ENCODE data around the gene BMP8A. TPM values are rescaled to one million over a fixed set of nuclear protein-coding genes. Genes with fewer than 3 reads are reported as not detected.
"Not testable (repeated sequence)": the region's sequence is repeated elsewhere in the genome, so short reads cannot be mapped to it uniquely, and the experiment has no call there.

Gene BMP8A, protein sequence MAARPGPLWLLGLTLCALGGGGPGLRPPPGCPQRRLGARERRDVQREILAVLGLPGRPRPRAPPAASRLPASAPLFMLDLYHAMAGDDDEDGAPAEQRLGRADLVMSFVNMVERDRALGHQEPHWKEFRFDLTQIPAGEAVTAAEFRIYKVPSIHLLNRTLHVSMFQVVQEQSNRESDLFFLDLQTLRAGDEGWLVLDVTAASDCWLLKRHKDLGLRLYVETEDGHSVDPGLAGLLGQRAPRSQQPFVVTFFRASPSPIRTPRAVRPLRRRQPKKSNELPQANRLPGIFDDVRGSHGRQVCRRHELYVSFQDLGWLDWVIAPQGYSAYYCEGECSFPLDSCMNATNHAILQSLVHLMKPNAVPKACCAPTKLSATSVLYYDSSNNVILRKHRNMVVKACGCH
- polyA plus RNA-seq (2012; ENCODE audit: low read depth, missing spikeins): 0.09 TPM

DNA sequence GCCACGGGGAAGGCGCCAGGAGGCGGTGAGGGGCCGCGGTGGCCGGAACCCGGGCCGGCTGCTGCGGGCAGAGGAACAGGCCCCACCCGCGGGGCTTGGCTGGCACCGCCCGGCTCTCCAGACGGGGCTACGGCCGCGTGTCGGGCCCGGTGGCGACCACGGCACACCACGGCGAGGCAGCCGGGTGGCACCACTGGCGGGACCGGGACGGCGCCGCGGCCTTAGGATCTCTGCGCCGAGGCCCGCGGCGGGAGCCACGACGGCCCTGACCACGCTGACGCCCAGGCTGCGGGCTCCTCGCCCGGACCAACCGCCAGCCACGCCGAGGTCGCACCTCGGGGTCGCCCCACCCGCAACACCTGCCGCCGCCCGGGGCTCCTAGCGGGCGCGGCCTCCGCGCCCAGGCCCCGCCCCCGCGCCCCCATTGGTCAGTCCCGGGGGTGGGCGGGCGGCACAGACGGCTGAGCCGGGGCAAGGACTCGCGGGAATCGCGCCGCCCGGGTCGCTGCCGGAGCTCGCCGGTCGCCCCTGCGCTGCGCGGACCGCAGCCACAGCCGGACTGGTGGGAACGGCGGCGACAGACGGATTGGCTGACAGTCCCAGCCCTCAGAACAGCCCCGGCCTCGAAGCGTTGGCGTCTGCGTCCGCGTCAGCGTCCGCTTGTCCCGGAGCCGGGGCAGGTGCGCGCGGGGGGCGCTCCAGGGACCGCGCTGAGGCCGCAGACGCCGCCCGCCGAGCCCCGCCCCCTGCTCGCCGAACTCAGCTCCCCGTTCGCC, at the start of gene BMP8A:
Gene BMP8A (plus strand): TSS at position 491 of the 776 bp plus-strand sequence. CDS start 356 bp downstream, outside the sequence.
- FAIRE-seq: peak; percentile 76
- TF ChIP-seq POLR2A (IDR thresholded peaks at IDR 0.05; ENCODE audit: low read depth, low read length): no peak
- TF ChIP-seq POU2F2 (IDR thresholded peaks at IDR 0.05; ENCODE audit: low read depth, low read length): no peak
- TF ChIP-seq PAX5 (IDR thresholded peaks at IDR 0.05; ENCODE audit: insufficient read depth, low read length, severe bottlenecking): no peak
- no peak for TF ChIP-seq SPI1 (IDR thresholded peaks at IDR 0.05; ENCODE audit: low read depth, low read length)
- no peak for TF ChIP-seq POLR2AphosphoS5 (IDR thresholded peaks at IDR 0.05; ENCODE audit: low read depth, low read length)
- no peak for TF ChIP-seq TAF1 (IDR thresholded peaks at IDR 0.05; ENCODE audit: low read depth, low read length)
- peak; percentile 93 for DNase-seq (ENCODE audit: insufficient read length, low spot score)

DNA sequence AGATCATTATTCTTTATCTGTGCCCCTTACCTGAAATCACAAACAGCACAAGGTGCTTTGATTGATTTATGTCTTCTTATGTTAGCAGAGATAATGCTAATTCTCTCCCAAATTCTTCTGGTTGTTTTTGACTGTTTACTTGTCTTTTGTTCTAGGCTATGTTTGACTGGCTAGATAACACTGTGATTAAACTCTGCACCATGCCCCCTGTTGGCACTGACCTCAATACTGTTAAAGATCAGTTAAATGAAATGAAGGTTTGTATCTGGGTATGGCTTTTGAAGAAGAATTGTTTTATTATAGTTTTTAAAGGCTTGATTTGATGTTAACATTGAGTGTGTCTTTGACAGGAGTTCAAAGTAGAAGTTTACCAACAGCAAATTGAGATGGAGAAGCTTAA, 49.6 kb upstream of the BMP8A start:
- TF ChIP-seq POLR2AphosphoS5 (IDR thresholded peaks at IDR 0.05; ENCODE audit: low read depth, low read length): no peak
- TF ChIP-seq POLR2A (IDR thresholded peaks at IDR 0.05; ENCODE audit: low read depth, low read length): no peak
- no peak for TF ChIP-seq POU2F2 (IDR thresholded peaks at IDR 0.05; ENCODE audit: low read depth, low read length)
- TF ChIP-seq PAX5 (IDR thresholded peaks at IDR 0.05; ENCODE audit: insufficient read depth, low read length, severe bottlenecking): no peak
- no peak for TF ChIP-seq SPI1 (IDR thresholded peaks at IDR 0.05; ENCODE audit: low read depth, low read length)
- no peak for TF ChIP-seq TAF1 (IDR thresholded peaks at IDR 0.05; ENCODE audit: low read depth, low read length)
- DNase-seq (ENCODE audit: insufficient read length, low spot score): no peak
- FAIRE-seq: no peak

DNA sequence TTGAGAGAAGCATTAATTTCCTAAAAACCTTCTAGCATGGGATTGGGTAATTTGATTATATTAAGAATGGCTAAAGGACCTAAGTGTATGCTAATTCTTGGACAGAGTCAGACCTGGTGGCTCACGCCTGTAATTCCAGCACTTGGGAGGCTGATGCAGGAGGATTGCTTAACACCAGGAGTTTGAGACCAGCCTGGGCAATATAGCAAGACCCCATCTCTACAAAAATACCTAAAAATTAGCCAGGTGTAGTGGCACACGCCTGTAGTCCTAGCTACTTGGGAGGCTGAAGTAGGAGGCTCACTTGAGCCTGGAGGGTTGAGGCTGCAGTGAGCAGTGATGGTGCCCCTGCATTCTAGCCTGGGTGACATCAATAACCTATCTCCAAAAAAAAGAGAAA, 45.9 kb upstream of the BMP8A start:
- no peak for FAIRE-seq

DNA sequence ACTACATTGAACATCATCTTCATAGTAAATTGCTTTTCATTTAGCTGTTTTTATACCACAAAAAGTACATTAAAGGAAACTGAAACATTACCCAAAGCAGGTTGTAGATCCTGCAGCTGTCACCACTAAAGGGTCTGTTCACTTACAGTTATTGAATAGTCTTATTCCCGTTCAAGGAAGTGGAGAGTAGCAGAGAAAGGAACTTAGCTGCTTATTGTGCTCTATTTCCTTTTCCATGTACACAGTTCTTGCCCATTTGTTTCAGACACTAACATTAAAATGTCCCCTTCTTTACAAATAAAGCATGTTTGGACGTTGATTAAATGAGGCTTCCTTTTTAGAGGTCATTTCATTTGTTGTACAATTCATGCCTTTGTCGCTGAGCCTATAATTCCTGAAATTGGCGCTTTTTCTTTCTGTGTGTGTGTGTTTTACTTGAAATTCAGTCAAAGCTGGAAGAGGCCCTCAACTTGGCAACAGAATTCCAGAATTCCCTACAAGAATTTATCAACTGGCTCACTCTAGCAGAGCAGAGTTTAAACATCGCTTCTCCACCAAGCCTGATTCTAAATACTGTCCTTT, 44.4 kb upstream of the BMP8A start:
- TF ChIP-seq TAF1 (IDR thresholded peaks at IDR 0.05; ENCODE audit: low read depth, low read length) (no peak), POU2F2 (IDR thresholded peaks at IDR 0.05; ENCODE audit: low read depth, low read length) (no peak), SPI1 (IDR thresholded peaks at IDR 0.05; ENCODE audit: low read depth, low read length) (no peak), POLR2A (IDR thresholded peaks at IDR 0.05; ENCODE audit: low read depth, low read length) (no peak), POLR2AphosphoS5 (IDR thresholded peaks at IDR 0.05; ENCODE audit: low read depth, low read length) (no peak), PAX5 (IDR thresholded peaks at IDR 0.05; ENCODE audit: insufficient read depth, low read length, severe bottlenecking) (no peak)
- DNase-seq (ENCODE audit: insufficient read length, low spot score): no peak
- FAIRE-seq: no peak

More for the DNA sequence above, 45.9 kb upstream of the BMP8A start:
- TF ChIP-seq POU2F2 (IDR thresholded peaks at IDR 0.05; ENCODE audit: low read depth, low read length): no peak
- no peak for TF ChIP-seq TAF1 (IDR thresholded peaks at IDR 0.05; ENCODE audit: low read depth, low read length)
- no peak for TF ChIP-seq SPI1 (IDR thresholded peaks at IDR 0.05; ENCODE audit: low read depth, low read length)
- TF ChIP-seq POLR2AphosphoS5 (IDR thresholded peaks at IDR 0.05; ENCODE audit: low read depth, low read length): no peak
- TF ChIP-seq POLR2A (IDR thresholded peaks at IDR 0.05; ENCODE audit: low read depth, low read length): no peak
- TF ChIP-seq PAX5 (IDR thresholded peaks at IDR 0.05; ENCODE audit: insufficient read depth, low read length, severe bottlenecking): no peak
- DNase-seq (ENCODE audit: insufficient read length, low spot score): no peak

DNA sequence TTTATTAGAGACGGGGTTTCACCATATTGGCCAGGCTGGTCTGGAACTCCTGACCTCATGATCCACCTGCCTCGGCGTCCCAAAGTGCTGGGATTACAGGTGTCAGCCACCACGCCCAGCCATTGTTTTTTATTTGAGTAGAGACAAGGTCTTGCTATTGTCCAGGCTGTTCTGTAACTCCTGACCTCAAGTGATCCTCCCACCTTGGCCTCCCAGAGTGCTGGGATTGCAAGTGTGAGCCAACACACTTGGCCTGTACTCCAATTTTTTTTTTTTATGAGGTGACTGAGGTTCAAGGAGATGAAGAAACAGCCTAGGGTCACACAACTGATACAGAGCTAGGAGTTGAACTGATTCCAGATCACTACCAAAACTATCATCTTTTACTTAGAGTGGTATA, 41.4 kb upstream of the BMP8A start:
- DNase-seq (ENCODE audit: insufficient read length, low spot score); FAIRE-seq: not testable (repeated sequence)

DNA sequence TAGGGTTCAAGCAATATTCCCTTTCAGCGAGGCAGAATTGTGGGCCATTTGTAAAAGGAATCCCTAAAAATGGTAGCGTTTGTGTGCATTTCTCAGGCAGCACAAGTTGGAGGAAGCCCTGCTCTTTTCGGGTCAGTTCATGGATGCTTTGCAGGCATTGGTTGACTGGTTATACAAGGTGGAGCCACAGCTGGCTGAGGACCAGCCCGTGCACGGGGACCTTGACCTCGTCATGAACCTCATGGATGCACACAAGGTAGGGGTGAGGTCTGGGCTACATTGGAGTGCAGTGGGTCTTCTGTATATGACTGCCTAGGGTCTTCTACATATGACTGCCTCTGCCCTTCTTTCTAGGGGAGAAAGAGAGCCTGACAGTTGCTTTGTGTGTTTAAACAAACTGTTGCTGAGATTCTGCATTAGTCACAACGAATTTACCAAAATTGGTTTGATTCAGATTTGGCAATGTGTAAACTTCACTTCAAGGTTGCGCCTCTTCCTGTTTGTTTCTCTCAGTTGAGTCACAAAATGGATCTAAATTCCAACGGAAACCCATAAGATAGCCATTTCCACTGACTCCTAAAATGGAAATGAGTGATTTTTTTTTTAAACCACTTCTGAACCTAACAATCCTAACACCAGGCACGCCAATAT, 40.4 kb upstream of the BMP8A start:
- DNase-seq (ENCODE audit: insufficient read length, low spot score): no peak
- no peak for FAIRE-seq
- TF ChIP-seq POU2F2 (IDR thresholded peaks at IDR 0.05; ENCODE audit: low read depth, low read length) (no peak), POLR2AphosphoS5 (IDR thresholded peaks at IDR 0.05; ENCODE audit: low read depth, low read length) (no peak), PAX5 (IDR thresholded peaks at IDR 0.05; ENCODE audit: insufficient read depth, low read length, severe bottlenecking) (no peak), POLR2A (IDR thresholded peaks at IDR 0.05; ENCODE audit: low read depth, low read length) (no peak), TAF1 (IDR thresholded peaks at IDR 0.05; ENCODE audit: low read depth, low read length) (no peak), SPI1 (IDR thresholded peaks at IDR 0.05; ENCODE audit: low read depth, low read length) (no peak)

DNA sequence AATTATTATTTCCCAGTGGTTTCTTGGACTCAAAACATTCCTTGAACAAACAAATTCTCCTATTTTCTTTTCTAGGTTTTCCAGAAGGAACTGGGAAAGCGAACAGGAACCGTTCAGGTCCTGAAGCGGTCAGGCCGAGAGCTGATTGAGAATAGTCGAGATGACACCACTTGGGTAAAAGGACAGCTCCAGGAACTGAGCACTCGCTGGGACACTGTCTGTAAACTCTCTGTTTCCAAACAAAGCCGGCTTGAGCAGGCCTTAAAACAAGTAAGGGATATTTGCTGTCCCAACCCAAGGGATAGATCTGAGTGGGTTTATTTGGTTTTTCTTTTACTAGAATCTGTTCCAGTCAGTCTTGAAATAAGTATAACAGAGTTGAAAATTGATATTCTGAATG, 39.4 kb upstream of the BMP8A start:
- no peak for TF ChIP-seq POU2F2 (IDR thresholded peaks at IDR 0.05; ENCODE audit: low read depth, low read length)
- no peak for TF ChIP-seq POLR2A (IDR thresholded peaks at IDR 0.05; ENCODE audit: low read depth, low read length)
- TF ChIP-seq POLR2AphosphoS5 (IDR thresholded peaks at IDR 0.05; ENCODE audit: low read depth, low read length): no peak
- no peak for TF ChIP-seq PAX5 (IDR thresholded peaks at IDR 0.05; ENCODE audit: insufficient read depth, low read length, severe bottlenecking)
- TF ChIP-seq SPI1 (IDR thresholded peaks at IDR 0.05; ENCODE audit: low read depth, low read length): no peak
- TF ChIP-seq TAF1 (IDR thresholded peaks at IDR 0.05; ENCODE audit: low read depth, low read length): no peak
- FAIRE-seq (no peak), DNase-seq (ENCODE audit: insufficient read length, low spot score) (no peak)

DNA sequence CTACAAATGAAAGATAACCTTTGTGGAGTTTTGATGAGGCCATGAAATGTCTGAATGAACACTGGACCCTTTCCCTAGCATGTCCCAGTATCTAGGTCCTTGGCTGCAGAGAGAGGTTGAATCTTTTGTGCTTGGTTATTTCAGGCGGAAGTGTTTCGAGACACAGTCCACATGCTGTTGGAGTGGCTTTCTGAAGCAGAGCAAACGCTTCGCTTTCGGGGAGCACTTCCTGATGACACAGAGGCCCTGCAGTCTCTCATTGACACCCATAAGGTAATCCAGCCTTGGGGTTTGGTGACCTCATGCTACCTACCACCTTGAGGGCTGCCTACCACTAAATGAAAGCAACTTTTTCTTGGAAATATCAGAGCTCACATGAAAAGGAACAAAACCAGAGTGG, 38.9 kb upstream of the BMP8A start:
- TF ChIP-seq POLR2AphosphoS5 (IDR thresholded peaks at IDR 0.05; ENCODE audit: low read depth, low read length) (no peak), TAF1 (IDR thresholded peaks at IDR 0.05; ENCODE audit: low read depth, low read length) (no peak), PAX5 (IDR thresholded peaks at IDR 0.05; ENCODE audit: insufficient read depth, low read length, severe bottlenecking) (no peak), SPI1 (IDR thresholded peaks at IDR 0.05; ENCODE audit: low read depth, low read length) (no peak), POLR2A (IDR thresholded peaks at IDR 0.05; ENCODE audit: low read depth, low read length) (no peak), POU2F2 (IDR thresholded peaks at IDR 0.05; ENCODE audit: low read depth, low read length) (no peak)
- DNase-seq (ENCODE audit: insufficient read length, low spot score): no peak
- no peak for FAIRE-seq

DNA sequence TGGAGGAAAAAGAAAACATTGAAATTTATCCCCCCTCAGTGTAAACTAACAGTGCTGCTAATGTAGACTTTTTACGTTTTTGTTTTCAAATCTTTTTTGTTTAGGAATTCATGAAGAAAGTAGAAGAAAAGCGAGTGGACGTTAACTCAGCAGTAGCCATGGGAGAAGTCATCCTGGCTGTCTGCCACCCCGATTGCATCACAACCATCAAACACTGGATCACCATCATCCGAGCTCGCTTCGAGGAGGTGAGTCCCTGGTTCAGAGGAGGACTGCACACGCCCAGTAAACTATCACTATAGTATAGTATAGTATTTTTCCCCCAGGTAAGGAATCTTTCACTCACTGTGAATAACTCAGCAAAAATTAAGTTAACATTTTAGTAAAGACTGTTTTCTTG, 37.8 kb upstream of the BMP8A start:
- FAIRE-seq (no peak), DNase-seq (ENCODE audit: insufficient read length, low spot score) (no peak)
- TF ChIP-seq SPI1 (IDR thresholded peaks at IDR 0.05; ENCODE audit: low read depth, low read length): no peak
- TF ChIP-seq POLR2AphosphoS5 (IDR thresholded peaks at IDR 0.05; ENCODE audit: low read depth, low read length): no peak
- no peak for TF ChIP-seq POU2F2 (IDR thresholded peaks at IDR 0.05; ENCODE audit: low read depth, low read length)
- TF ChIP-seq PAX5 (IDR thresholded peaks at IDR 0.05; ENCODE audit: insufficient read depth, low read length, severe bottlenecking): no peak
- TF ChIP-seq POLR2A (IDR thresholded peaks at IDR 0.05; ENCODE audit: low read depth, low read length): no peak
- TF ChIP-seq TAF1 (IDR thresholded peaks at IDR 0.05; ENCODE audit: low read depth, low read length): no peak
